COR-L47 (cell line): ENCODE results near the gene APMAP.
"Not testable (repeated sequence)": the region's sequence is repeated elsewhere in the genome, so short reads cannot be mapped to it uniquely, and the experiment has no call there.

Source experiments
- DNase-seq: peaks from one replicate; lab custom pipeline; 2025; lab: John Stamatoyannopoulos, UW

The APMAP gene

DNA sequence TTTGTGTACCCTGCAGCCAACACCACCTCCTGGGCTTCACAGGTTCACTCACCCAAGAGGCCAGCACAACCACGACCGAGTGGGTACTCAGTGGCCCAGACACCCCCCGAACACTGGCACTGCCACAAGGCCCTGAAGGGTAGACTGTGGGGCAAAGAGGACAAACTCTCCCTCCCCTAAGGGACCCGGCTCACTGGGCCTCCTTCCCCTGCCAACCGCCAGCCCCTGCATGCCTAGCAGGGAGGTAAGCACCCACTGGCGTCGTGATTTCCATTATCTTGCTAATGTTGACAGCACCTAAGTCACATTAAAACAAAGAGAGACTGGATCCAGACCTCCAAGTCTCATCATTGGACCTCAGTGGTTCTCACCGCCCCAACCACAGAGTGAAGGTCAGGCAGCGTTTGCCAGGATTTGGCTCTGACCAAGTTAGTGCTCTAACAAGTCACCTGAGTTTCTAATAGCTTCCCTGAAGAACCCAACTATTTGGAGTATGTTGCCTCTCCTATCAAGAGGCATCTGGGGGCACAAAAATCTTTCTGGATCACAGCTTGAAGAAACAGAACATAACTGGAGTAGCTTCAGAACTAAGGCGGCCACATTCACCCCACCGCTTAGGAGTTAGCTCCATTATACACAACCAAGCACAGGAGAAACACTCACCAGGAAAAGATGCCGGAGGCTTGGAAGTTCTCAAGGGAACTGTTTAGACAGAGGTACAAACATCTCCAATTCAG lies 14.0 kb upstream of the APMAP start:
- DNase-seq = no peak

DNA sequence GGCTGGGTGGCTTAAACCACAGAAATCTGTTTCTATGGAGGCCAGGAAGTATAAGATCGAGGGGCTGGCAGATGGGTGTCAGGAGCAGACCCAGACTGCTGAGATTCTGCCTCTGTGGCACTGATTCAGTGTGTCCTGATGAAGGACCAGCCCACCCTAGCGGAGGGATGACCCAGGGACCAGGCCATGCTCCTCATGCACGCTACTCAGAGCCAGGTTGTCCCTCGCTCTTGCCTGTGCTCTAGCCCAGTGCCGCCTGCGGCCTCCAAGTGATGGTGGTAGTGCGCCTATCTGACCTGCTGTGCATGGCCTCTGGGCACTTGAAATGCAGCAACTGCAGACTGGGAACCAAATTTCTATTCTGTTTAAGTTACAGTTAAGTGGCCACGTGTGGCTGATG lies 13.1 kb upstream of the APMAP start:
- no peak for DNase-seq

DNA sequence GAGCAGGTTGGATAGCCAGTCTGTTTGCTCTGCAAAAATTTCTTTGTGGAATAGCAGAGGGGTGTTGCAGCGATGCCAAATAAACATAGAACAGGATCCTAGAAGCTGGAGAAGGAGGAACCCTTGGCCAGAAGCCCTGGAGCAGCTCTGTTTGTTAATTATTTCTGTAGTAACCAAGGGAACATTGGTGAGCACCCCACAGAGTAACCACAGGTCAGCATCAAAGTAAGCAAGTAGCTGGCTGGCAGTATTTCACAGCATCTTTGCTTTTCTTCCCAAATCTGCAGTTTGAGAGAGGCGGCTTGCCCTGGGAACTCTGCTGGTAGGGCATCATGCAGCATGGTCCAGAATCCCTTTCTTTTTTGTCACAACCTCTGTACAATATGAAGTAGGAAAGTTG lies 12.7 kb upstream of the APMAP start:
- peak; percentile 85 for DNase-seq

DNA sequence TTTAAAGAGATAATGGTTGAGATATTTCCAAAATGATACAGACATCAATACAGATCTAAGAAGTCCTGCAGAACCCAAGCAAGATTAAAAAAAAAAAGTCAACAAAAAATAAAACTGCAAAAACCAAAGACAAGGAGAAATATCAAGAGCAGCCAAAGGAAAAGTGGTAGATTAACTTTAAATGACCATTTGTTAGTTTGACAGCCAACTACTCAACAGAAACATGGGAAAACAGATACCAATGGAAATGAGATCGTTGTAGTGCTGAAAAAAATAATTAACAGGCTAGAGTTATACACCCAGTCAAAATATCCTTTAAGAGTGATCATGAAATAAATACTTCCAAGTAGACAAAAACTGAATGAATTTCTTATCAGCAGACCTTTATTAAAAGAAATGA lies 10.5 kb upstream of the APMAP start:
- no peak for DNase-seq

DNA sequence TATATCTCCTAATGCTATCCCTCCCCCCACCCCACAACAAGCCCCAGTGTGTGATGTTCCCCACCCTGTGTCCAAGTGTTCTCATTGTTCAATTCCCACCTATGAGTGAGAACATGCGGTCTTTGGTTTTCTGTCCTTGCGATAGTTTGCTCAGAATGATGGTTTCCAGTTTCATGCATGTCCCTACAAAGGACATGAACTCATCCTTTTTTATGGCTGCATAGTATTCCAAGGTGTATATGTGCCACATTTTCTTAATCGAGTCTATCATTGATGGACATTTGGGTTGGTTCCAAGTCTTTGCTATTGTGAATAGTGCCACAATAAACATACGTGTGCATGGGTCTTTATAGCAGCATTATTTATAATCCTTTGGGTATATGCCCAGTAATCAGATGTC lies 8.8 kb upstream of the APMAP start:
- not testable (repeated sequence) for DNase-seq

DNA sequence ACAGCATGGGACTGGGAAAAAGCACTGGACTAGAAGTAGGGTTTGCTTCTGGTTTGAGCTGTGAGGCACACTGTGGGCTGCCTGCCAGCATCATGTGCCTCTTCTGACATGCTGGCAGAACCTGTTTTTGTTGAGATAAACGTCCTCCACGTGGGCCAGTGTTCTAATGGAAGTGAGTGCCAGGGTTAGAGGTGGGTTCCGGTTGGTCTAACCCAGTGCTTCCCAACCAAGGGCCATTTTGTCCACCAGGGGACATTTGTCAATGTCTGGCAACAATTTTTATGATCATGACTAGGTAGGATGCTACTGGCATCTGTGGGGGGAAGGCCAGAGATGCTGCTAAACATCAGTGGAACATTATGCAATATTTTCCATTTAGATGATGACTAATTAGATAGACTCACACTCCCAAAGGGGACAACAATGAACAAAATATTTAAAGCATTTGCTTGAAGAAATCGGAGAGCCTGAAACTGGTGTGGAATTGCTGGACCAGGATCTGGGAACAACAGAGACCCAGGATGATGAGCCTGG lies 7.8 kb upstream of the APMAP start:
- peak; percentile 58 for DNase-seq

DNA sequence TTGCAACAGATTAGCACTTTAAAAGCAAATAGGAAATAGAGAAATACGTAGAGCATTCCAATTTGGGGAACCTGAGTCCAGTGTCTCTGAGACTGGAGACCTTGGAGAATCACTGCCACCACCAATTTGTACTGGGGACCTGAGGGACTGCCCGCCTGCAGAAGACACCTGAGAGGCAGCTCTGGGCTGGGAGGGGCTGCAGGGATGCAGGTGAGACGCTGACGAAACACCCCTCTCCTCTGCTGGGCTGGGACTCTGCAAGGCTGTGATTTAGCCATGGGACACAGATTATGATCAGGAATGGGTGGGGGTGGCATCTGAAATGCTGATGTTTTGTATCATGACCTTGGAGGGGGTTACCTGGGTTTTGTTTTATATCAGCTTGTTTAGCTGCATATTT lies 7.0 kb upstream of the APMAP start:
- no peak for DNase-seq

DNA sequence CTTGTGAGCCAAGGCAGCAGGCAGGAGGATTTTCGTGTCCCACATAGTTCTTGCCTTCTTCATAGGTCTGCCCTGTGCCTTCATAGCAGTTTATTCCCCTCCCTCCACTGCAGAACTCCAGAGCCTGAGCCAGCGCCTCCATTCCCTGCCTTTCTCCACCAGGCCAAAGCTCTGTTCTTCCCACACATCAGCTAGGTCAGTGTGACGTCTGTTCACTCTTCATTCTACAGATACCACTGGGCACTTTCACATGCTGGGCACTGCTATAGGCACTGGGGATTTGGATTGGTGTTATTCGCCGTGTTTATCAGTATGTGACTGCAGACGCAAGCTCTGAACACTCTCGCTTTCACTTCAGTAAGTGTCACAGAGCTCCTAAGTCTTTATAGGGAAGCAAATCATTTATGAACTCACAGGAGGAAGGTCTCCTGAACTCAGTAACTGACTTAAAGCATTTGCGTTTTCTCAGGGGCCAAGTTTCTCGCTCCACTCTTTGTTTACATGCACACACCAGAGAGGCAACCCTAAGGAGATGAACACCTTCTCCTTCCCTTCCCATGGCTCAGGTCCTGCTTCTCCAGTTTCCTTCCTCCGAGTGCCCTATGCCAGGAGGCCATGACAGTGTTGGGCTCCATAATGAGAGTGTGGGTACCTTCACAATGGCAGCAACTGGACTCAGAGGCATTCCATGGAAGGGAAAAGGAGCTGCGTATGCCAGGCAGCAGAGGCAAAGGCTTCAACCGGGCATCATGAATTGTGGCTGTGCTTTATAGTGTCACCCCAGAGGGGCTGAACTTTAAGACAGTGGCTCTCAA lies 6.3 kb upstream of the APMAP start:
- DNase-seq = no peak

DNA sequence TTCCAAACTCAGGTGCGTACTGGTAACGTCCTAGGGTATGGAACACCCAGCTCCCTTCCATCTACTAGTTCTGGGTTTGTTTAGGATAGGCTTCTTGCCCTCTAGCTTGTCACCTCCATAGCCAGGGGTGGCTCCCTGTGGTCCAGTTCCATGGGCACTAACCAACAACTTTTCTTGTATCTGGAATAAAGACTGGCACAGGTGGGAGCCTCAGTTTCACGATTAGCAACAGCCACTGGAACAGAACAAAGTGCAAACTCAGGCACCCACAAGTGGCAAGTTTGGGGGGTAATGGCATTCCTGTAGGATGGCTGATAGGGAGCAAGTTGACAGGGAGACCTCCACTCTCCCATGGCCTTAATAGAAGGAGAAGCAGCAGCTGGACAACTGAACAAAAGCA lies 5.6 kb upstream of the APMAP start:
- no peak for DNase-seq

DNA sequence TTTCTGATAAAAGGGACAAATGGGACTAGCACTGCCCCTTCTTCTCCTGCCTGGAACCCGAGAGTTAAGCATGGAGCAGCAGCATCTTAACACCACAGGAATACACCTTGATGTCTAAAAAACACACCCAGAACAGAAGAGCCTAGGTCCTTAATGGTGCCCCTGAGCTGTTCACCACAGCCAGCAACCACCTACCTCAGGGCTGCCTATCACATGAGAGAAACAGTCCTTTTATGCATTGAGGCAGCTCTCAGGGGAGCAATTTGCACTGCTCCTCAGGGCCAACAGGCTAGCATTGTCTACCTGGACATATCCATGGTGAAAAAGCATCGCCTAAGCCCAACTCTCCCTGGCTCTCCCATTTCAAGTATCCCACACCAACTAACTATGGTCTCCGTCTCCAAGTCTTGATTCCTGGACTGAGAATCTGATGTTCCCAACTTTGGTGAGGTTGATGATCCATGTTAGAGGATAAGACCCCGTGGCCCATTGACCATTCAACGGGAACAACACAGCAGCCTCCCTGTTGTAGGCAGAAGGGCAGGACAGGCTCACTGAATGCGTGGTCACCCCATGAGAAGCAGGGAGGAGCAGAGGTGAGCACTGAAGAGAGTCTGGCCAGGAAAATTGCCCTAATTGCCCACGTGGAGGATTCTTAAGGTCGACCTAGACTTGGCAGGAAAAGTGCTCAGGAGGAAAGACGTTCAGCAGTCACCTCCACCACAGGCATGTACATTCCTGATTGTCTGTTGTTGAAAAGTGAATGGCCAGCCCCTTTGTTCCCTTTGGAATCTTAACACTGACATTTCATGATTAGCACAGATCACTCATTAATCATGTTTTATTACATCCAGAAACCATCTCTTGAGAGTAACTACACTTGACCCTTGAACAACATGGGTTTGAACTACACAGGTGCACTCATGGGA lies 4.2 kb upstream of the APMAP start:
- DNase-seq = no peak

DNA sequence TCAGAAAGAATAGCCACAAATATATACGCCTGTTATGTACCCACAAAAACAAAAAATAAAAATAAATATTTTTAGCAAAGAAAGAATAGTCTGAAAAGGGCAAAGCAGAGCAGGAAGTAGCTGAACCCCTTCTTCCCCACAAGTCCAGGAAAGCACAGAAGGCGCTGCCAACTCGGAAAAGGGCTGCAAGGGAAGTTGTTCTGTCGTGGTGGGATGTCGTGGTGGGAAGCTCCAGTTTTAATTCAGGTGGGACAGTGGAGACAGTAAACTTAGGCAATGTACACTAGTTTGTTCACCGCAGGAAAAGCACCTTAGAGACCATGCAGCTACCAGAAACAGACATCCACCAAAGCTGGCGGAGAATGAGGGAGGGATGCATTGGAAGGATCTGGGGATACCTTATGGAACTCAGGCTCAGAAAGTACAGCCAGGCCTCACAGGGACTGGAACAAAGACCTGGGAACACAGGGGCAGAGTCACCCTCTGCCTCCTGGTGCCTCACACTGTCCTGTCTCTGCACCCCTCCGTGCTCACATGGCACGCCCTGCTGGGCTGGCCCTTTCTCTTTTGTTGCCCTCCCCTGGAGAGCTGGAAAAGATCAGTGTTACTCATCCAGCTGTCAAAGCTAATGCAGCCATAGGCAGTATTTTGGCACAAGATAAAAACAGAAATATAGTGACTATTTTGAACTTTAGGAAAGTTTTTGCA lies 3.3 kb upstream of the APMAP start:
- peak; percentile 74 for DNase-seq

DNA sequence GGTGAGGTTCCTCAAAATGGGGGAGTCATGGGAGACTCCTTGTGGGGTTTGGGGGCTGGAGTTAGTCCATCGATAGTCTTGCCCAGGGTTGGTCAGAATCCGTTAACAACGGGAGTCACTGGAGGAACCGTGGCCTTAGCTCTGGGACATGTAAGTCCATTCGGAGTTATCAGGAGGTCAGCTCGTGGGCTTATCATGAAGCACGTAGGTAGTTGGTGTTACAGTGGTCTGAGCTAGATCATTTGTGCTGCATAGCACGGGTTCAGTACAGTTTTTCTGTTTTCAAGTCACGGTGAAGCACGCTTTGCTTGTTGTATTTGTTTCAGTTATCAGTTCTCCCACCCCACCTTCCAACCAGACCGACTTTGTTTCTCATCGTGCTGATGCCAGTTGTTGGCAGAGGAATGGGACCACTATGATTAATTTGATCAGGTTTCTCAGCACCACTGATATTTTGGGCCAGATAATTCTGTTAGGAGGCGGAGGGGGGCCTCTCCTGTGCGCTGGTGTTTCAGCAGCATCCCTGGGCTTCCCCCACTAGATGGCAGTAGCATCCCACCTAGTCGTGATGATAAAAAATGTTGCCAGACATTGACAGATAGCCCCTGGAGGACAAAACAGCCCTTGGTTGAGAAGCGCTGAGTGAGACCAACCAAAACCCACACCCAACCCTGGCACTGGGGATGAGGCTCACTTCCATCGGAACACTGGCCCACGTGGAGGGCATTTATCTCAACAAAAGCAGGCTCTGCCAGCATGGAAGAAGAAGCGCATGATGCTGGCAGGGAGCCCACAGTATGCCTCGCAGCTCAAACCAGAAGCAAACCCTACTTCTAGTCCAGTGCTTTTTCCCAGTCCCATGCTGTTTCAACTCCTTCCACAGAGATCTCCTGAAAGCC lies 2.2 kb upstream of the APMAP start:
- DNase-seq = peak; percentile 77

DNA sequence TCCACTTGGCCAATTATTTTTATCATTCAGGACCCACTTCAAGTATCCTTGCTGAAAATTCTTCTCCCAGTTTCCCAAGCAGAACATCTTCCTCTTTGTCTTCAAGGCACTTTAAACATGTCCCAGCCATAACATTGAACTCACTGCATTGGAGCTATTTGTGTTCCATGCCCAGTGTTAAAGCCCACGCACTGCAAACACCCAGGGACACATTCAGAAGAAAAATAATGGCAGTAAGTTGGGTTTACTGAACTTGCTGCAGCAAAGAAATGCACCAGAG lies 1.6 kb upstream of the APMAP start:
- no peak for DNase-seq

DNA sequence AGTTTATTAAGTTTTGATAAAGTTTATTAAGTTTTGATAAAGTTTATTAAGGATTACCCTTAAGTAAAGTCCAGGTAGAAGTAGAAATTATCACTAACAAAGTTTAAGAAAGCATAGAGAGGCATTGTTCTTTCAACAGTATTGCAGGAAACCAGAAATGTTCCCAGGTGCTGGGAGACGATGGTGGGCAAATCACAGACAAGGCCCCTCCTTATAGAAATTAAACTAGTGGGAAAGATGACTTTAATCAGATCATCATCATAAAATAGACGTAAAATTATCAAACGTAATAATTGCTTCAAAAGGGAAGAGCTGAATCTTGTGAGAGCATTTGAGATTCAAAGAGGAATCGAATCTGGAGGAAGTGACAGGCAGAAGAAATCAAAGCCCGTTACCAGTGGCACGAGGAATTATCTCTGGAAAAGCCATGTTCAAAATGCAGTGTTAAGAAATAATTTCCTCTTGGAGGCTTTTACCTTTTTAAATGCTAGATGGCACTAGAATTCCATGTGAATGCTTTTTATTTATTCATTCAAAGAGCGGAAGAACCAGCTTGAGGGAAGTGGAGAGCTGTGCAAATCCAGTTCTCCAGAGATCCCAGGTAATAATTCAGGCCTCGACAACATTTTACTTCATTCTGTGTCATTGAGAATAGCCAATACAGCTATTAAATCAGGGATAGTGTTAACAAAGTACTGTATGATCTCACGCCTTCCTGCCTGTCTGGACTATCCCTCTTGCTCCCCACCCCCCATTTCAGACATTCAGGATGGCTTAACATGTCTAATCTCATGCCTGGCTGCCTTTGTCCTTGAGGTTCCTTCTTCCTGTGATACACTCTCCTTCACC lies 1.0 kb upstream of the APMAP start:
- DNase-seq = peak; percentile 46

DNA sequence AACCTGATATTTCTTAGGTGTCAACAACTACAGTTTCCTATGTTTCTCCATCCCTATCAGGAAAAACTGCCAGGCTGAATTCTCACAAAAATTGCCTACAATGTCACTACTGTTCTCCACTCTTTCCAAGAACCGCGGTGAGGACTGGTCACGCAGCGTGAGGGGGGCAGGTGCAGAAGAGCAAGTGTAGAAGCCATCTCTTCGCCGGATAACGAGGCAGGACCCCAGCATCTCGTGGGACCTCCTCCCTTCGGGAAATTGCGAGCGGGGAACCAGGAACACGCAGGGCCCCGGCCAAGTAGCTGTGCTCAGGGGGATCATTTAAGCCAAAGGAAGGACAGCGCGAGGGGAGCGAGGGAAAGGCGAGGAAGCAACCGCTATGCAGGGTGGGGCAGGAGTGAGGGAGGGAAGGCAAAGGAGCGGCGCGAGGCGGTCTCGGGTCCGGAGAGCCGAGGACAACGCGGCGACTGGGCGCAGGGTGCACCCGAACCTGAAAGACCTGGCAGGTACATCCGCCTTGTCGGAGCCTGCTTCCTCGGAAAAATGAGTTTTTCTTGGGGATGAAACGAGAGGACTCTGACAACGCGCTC lies 559 bp downstream of the APMAP start:
- no peak for DNase-seq

DNA sequence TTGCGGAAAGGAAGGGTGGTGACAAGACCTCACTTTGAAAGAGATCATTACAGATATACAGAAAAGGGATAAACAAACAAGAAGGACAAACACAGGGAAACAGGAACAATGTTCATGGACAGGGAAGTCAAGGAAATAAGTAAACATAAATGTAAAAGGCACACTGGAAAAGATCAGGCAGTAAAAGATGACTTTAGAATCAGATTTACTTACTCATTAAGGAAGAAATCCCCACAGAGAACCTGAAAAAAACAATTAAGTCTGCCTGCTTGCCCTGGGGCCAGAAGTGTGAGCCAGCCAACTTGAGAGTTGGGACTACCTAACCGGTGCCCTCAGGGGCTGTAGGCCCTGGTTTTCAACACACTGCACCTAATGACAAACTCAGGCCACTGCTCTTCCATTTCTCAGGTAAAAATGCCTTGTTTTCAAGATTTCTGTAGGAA lies 1.7 kb downstream of the APMAP start:
- DNase-seq = no peak

DNA sequence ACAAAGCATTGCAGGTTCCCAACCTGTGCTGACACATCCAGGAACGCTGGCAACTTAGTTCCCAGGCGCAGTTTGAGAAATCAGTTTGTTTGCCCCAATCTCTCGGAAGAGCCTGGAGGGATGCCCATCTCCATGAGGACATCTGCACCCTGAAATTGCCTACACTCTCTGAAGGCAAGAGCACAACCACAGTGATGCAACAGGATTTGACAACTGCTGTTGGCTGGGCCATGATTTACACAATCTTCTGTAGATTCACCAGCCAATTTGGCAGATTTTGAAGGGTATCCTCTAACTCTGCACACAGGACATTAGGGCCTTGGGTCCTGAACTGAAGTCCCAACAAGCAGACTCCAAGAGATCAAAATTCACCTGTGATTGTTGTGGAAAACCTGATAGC lies 3.4 kb downstream of the APMAP start:
- DNase-seq = no peak

DNA sequence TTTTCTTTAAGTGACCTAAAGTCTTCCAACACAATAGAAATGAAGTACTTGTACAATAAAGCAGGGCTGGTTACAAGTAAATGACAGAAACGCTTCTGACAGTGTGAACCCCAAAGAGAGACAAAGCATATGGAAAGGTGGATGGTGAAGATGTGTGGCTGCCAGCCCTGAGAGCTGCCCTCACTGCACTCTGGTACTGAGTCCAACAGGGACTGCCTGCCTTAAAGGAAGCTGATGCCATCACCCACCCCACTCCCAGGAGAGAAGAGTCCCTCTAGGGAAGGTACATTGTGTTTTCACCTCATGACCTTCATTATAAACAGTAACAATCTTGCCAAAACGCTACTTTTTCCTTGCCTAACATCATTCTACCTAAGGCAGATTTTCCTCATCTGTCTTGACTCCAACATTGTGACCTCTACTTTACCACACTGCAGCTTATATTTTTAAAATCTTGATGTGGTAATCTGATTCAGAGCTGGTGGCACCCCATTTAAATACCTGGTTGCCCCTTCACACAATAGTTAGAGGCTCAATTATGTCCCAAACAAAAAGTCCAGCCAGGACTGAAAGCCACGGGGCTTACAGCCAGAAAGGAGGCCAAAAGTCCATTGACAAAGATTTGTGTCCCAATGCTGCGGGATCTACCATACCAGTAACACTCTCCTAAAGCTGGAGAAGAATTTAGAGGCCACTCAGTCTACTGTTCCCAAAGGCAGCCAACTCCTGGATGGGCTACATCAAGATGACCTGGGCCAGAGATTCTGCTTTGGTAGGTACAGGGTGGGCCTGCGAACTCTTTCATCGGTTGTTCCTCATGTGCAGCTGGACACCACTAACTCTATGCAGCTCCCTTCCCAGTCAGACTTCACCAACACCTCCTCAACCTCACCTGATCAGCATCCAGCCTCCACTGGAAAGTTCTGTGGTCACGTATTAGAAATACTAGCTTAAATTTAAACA lies 4.4 kb downstream of the APMAP start:
- DNase-seq = no peak
